ENCODE results near the gene ACTL7B. TPM values are rescaled to one million over a fixed set of nuclear protein-coding genes. Genes with fewer than 3 reads are reported as not detected.

Gene ACTL7B
- polyA plus RNA-seq, 1 donor from 2014 or later: not detected

GRCh38 chr9:108852079-108852478 is 3.7 kb downstream of the ACTL7B start:
- Histone ChIP-seq H3K9me3 (ENCODE audit: low read length) (no peaks in the 10 kb centered on the region), H3K9me2 (ENCODE audit: insufficient read depth, low read length) (no peaks in the 10 kb centered on the region), H3K27ac (ENCODE audit: low read length) (no peak overlapping the region), H2AFZ (ENCODE audit: low read depth, low read length) (no peak overlapping the region), H3K4me2 (ENCODE audit: low read length) (no peak overlapping the region), H3K9ac (ENCODE audit: low read length) (no peak overlapping the region), H3F3A (ENCODE audit: insufficient read depth, low read length, poor library complexity, severe bottlenecking) (no peaks in the 10 kb centered on the region), H3K36me3 (ENCODE audit: insufficient read depth, low read length) (no peaks in the 10 kb centered on the region), H3K79me2 (replicated peaks; ENCODE audit: insufficient read depth, low read length) (no peaks in the 10 kb centered on the region), H3K27me3 (ENCODE audit: insufficient read depth, low read depth, low read length) (no peaks in the 10 kb centered on the region), H3K4me3 (ENCODE audit: low read length) (no peak overlapping the region), H4K20me1 (ENCODE audit: insufficient read depth) (no peaks in the 10 kb centered on the region)
- TF ChIP-seq MXI1 (conservative IDR thresholded peaks at IDR 0.05; ENCODE audit: poor library complexity, severe bottlenecking): no peak

GRCh38 chr9:108851138-108851537 is 4.6 kb downstream of the ACTL7B start:
- Histone ChIP-seq H3K4me2 (ENCODE audit: low read length) (no peak overlapping the region), H3K27ac (ENCODE audit: low read length) (no peak overlapping the region), H3K9me2 (ENCODE audit: insufficient read depth, low read length) (no peaks in the 10 kb centered on the region), H3F3A (ENCODE audit: insufficient read depth, low read length, poor library complexity, severe bottlenecking) (no peaks in the 10 kb centered on the region), H3K27me3 (ENCODE audit: insufficient read depth, low read depth, low read length) (no peaks in the 10 kb centered on the region), H4K20me1 (ENCODE audit: insufficient read depth) (no peaks in the 10 kb centered on the region), H3K36me3 (ENCODE audit: insufficient read depth, low read length) (no peaks in the 10 kb centered on the region), H3K9ac (ENCODE audit: low read length) (no peak overlapping the region), H3K4me3 (ENCODE audit: low read length) (no peak overlapping the region), H2AFZ (ENCODE audit: low read depth, low read length) (no peak overlapping the region), H3K79me2 (replicated peaks; ENCODE audit: insufficient read depth, low read length) (no peaks in the 10 kb centered on the region), H3K9me3 (ENCODE audit: low read length) (no peaks in the 10 kb centered on the region)
- TF ChIP-seq EZH2 (IDR thresholded peaks at IDR 0.05; ENCODE audit: borderline replicate concordance, insufficient read depth, low read length, poor library complexity, severe bottlenecking): no peak
- TF ChIP-seq RAD21 (conservative IDR thresholded peaks at IDR 0.05): no peak
- TF ChIP-seq SMC3 (conservative IDR thresholded peaks at IDR 0.05; ENCODE audit: poor library complexity): no peak
- no peak for TF ChIP-seq MXI1 (conservative IDR thresholded peaks at IDR 0.05; ENCODE audit: poor library complexity, severe bottlenecking)
- TF ChIP-seq POLR2AphosphoS5 (IDR thresholded peaks at IDR 0.05): no peak
- TF ChIP-seq CTCF (IDR thresholded peaks at IDR 0.05; ENCODE audit: poor library complexity, severe bottlenecking): no peak
- no peak for TF ChIP-seq EP300 (conservative IDR thresholded peaks at IDR 0.05; ENCODE audit: poor library complexity, severe bottlenecking)
- TF ChIP-seq REST (IDR thresholded peaks at IDR 0.05; ENCODE audit: borderline replicate concordance): no peak
- TF ChIP-seq TAF1 (IDR thresholded peaks at IDR 0.05; ENCODE audit: low read depth): no peak
